Sigmoid colon (tissue), 7 donors: ENCODE results near the gene ACRBP. TPM values are rescaled to one million over a fixed set of nuclear protein-coding genes. Genes with fewer than 3 reads are reported as not detected.

Source experiments
- DNase-seq: peaks from one replicate; pipeline ENCODE4 v3.0.0-alpha.2; 2019
- H3K27ac ChIP-seq, 4 donors: fragments of 200-600 bp; sonication (generic); one replicate each; pipeline ENCODE4 v1.5.1; 2016 to 2019; ENCODE audit warnings: mild to moderate bottlenecking in 1 of 4
- H3K27me3 ChIP-seq, 3 donors: fragments of 200-600 bp; sonication (generic); one replicate each; pipeline ENCODE4 v1.5.1; 2019; ENCODE audit warnings: mild to moderate bottlenecking in 1 of 3
- H3K36me3 ChIP-seq, 4 donors: fragments of 200-600 bp; sonication (generic); one replicate each; pipeline ENCODE4 v1.5.1; 2016 to 2019
- H3K4me1 ChIP-seq, 4 donors: fragments of 200-600 bp; sonication (generic); one replicate each; pipeline ENCODE4 v1.5.1; 2017 to 2019
- H3K4me3 ChIP-seq, 4 donors: fragments of 200-600 bp; sonication (generic); one replicate each; pipeline ENCODE4 v1.5.1; 2017 to 2019; ENCODE audit warnings: mild to moderate bottlenecking in 2 of 4, moderate library complexity in 1 of 4
- H3K9me3 ChIP-seq, 4 donors: fragments of 200-600 bp in 3 of 4; sonication (generic) in 3 of 4; one replicate each; pipeline versions ENCODE4 v1.5.1 to v1.6.1; 2013 to 2019
- CTCF ChIP-seq, 4 experiments: fragments of 450-650 bp in 3 of 4; fragments of 200-600 bp in 1 of 4; IDR thresholded peaks; one replicate each; pipeline ENCODE4 v1.5.1; 2016 to 2019; ENCODE audit warnings: antibody characterized with exemption in 4 of 4, mild to moderate bottlenecking in 3 of 4, moderate library complexity in 2 of 4
- EP300 ChIP-seq, 4 donors: sonication (generic); formaldehyde crosslinking; IDR thresholded peaks; one replicate each; pipeline ENCODE4 v1.6.1; 2017; ENCODE audit warnings: antibody characterized with exemption in 4 of 4
- POLR2A ChIP-seq, 2 donors: fragments of 450-650 bp; IDR thresholded peaks; one replicate each; pipeline ENCODE4 v1.6.1; 2016; ENCODE audit warnings: antibody characterized with exemption in 2 of 2, mild to moderate bottlenecking in 2 of 2, moderate library complexity in 2 of 2
- POLR2AphosphoS5 ChIP-seq, 4 donors: sonication (generic); formaldehyde crosslinking; IDR thresholded peaks; one replicate each; pipeline ENCODE4 v1.6.1; 2017; ENCODE audit warnings: antibody characterized with exemption in 4 of 4
- WGBS, 2 donors: extraction: QIAGEN DNeasy Blood & Tissue Kit; methylation state at CpG; one replicate each; pipeline ENCODE4 v1.1.7; 2013; 5-methylcytosine and 5-hydroxymethylcytosine counted together
- intact Hi-C: fragments of 100-400 bp; cut with DNase I; formaldehyde crosslinking; loops from one replicate; pipeline ENCODE4 v1.15.1; 2023
- polyA plus RNA-seq, 3 donors: library from polyadenylated mRNA; stranded (reverse); fragments of 200-250 nt; gene quantifications; one replicate each; pipeline ENCODE4 v1.2.3, GENCODE V29; 2013
- total RNA-seq, 4 donors: library from RNA; depleted of rRNA; stranded (reverse); fragments of >200 nt; gene quantifications; one replicate each; pipeline ENCODE4 v1.1.0, GENCODE V29; 2016
- donor health status: healthy with polysubstance abuse.
- donor health status: Bipolar disorder and iron deficiency.
- donor health status: healthy.

The ACRBP gene
- total and polyA plus RNA-seq, 7 donors: 1.2 to 3.9 (median 2.1) TPM; not detected in 1

GRCh38 chr12:6641131-6641530, 6.1 kb downstream of the ACRBP start:
- intact Hi-C loops: no loop called here
- Histone ChIP-seq H3K27me3 (no peaks in the 10 kb centered on the region), H3K27ac (no peak overlapping the region), H3K9me3 (no peaks in the 10 kb centered on the region), H3K4me1 (no peaks in the 10 kb centered on the region), H3K36me3 (no peaks in the 10 kb centered on the region), H3K4me3 (no peak overlapping the region)
- DNase-seq: no peak
- TF ChIP-seq POLR2AphosphoS5 (IDR thresholded peaks at IDR 0.05) (no peak), POLR2A (IDR thresholded peaks at IDR 0.05) (no peak), EP300 (IDR thresholded peaks at IDR 0.05) (no peak), CTCF (IDR thresholded peaks at IDR 0.05) (no peak)
- WGBS, 2 donors: 81 to 82% methylated on average over 4 of the region's 4 CpGs

GRCh38 chr12:6640497-6640896, 6.7 kb downstream of the ACRBP start:
- Histone ChIP-seq H3K4me1 (no peaks in the 10 kb centered on the region), H3K27me3 (no peaks in the 10 kb centered on the region), H3K9me3 (no peaks in the 10 kb centered on the region), H3K27ac (no peak overlapping the region), H3K4me3 (no peak overlapping the region), H3K36me3 (no peaks in the 10 kb centered on the region)
- intact Hi-C loops: no loop called here
- WGBS, 2 donors: 87 to 96% methylated on average over 4 of the region's 4 CpGs
- no peak for TF ChIP-seq CTCF (IDR thresholded peaks at IDR 0.05)
- TF ChIP-seq EP300 (IDR thresholded peaks at IDR 0.05): no peak
- TF ChIP-seq POLR2A (IDR thresholded peaks at IDR 0.05): no peak
- TF ChIP-seq POLR2AphosphoS5 (IDR thresholded peaks at IDR 0.05): no peak
- DNase-seq: no peak

GRCh38 chr12:6639151-6639801, 8.0 kb downstream of the ACRBP start:
- Histone ChIP-seq H3K27ac (no peak overlapping the region), H3K4me3 (no peak overlapping the region), H3K27me3 (no peaks in the 10 kb centered on the region), H3K4me1 (no peaks in the 10 kb centered on the region), H3K9me3 (no peaks in the 10 kb centered on the region), H3K36me3 (no peaks in the 10 kb centered on the region)
- DNase-seq: no peak
- WGBS, 2 donors: 87 to 89% methylated on average over 11 of the region's 11 CpGs
- no peak for TF ChIP-seq POLR2A (IDR thresholded peaks at IDR 0.05)
- TF ChIP-seq CTCF (IDR thresholded peaks at IDR 0.05): no peak
- no peak for TF ChIP-seq POLR2AphosphoS5 (IDR thresholded peaks at IDR 0.05)
- TF ChIP-seq EP300 (IDR thresholded peaks at IDR 0.05): no peak
- intact Hi-C loops: no loop called here

- Histone ChIP-seq H3K36me3 (no peaks in the 10 kb centered on the region), H3K4me3 (no peak overlapping the region), H3K27ac (no peak overlapping the region), H3K9me3 (no peaks in the 10 kb centered on the region), H3K27me3 (no peaks in the 10 kb centered on the region), H3K4me1 (no peaks in the 10 kb centered on the region)
- intact Hi-C loops: no loop called here
- WGBS, 2 donors: 69 to 86% methylated on average over 9 of the region's 9 CpGs
- DNase-seq: no peak
- no peak for TF ChIP-seq POLR2AphosphoS5 (IDR thresholded peaks at IDR 0.05)
- no peak for TF ChIP-seq POLR2A (IDR thresholded peaks at IDR 0.05)
- no peak for TF ChIP-seq EP300 (IDR thresholded peaks at IDR 0.05)
- TF ChIP-seq CTCF (IDR thresholded peaks at IDR 0.05): no peak
These were observed 8.9 kb downstream of the ACRBP start for GRCh38 chr12:6638305-6638704.
